GM12891 (cell line): ENCODE results near the gene MRAS.

ENCODE experiments used
- DNase-seq: peaks from one replicate; pipeline ENCODE4 v3.0.0; 2011; ENCODE audit warnings: low spot score; ENCODE audit not compliant: insufficient read length
- FAIRE-seq: peaks from 2 replicates; lab custom pipeline; 2011; peaks lifted over from hg19 to GRCh38; lab: Jason Lieb, UNC
- PAX5 ChIP-seq: IDR thresholded peaks from 2 replicates; pipeline ENCODE4 v1.6.1; 2011; ENCODE audit warnings: low read length, moderate library complexity, mild to moderate bottlenecking; ENCODE audit not compliant: insufficient read depth, severe bottlenecking
- POLR2A ChIP-seq: IDR thresholded peaks from 2 replicates; pipeline ENCODE4 v1.6.1; 2011; ENCODE audit warnings: low read depth, low read length, control low read depth
- POLR2AphosphoS5 ChIP-seq: IDR thresholded peaks from 2 replicates; pipeline ENCODE4 v1.6.1; 2011; ENCODE audit warnings: low read depth, low read length, control low read depth
- POU2F2 ChIP-seq: IDR thresholded peaks from 2 replicates; pipeline ENCODE4 v1.6.1; 2011; ENCODE audit warnings: low read depth, mild to moderate bottlenecking, control low read depth, low read length, moderate library complexity
- SPI1 ChIP-seq: IDR thresholded peaks from 2 replicates; pipeline ENCODE4 v1.6.1; 2011; ENCODE audit warnings: low read depth, low read length, control low read depth
- TAF1 ChIP-seq: IDR thresholded peaks from 2 replicates; pipeline ENCODE4 v1.6.1; 2011; ENCODE audit warnings: low read depth, low read length, control low read depth

MRAS gene

GRCh38 chr3:138365253-138365555 is 16.8 kb downstream of the MRAS start:
- TF ChIP-seq POLR2A (no peak), POU2F2 (no peak), PAX5 (no peak), SPI1 (no peak), TAF1 (no peak), POLR2AphosphoS5 (no peak)
- DNase-seq (no peak), FAIRE-seq (no peak)

GRCh38 chr3:138366006-138366759 is 17.8 kb downstream of the MRAS start:
- no peak for TF ChIP-seq POU2F2
- TF ChIP-seq SPI1: no peak
- TF ChIP-seq TAF1: no peak
- TF ChIP-seq POLR2A: no peak
- TF ChIP-seq PAX5: no peak
- TF ChIP-seq POLR2AphosphoS5: no peak
- FAIRE-seq (no peak), DNase-seq (no peak)

GRCh38 chr3:138367326-138367850 is 19.0 kb downstream of the MRAS start:
- FAIRE-seq (no peak), DNase-seq (no peak)
- TF ChIP-seq TAF1 (no peak), PAX5 (no peak), POLR2AphosphoS5 (no peak), POLR2A (no peak), SPI1 (no peak), POU2F2 (no peak)

- no peak for DNase-seq
- no peak for FAIRE-seq
- TF ChIP-seq TAF1: no peak
- TF ChIP-seq SPI1: peak; percentile 32; the same call in 1 of the 2 replicates
- TF ChIP-seq POLR2AphosphoS5: no peak
Measured at GRCh38 chr3:138367911-138368310, 19.5 kb downstream of the MRAS start.

GRCh38 chr3:138369151-138369900 is 20.9 kb downstream of the MRAS start:
- no peak for DNase-seq

GRCh38 chr3:138370321-138370720 is 21.9 kb downstream of the MRAS start:
- TF ChIP-seq PAX5: no peak
- TF ChIP-seq POLR2AphosphoS5: no peak
- no peak for TF ChIP-seq SPI1
- TF ChIP-seq POLR2A: no peak
- no peak for TF ChIP-seq POU2F2
- TF ChIP-seq TAF1: no peak
- FAIRE-seq (no peak), DNase-seq (no peak)

More at GRCh38 chr3:138369151-138369900, 20.9 kb downstream of the MRAS start:
- TF ChIP-seq PAX5 (no peak), POLR2A (no peak), POLR2AphosphoS5 (no peak), POU2F2 (no peak), SPI1 (no peak), TAF1 (no peak)
- no peak for FAIRE-seq

- FAIRE-seq (peak; percentile 70), DNase-seq (peak; percentile 56)
- TF ChIP-seq POU2F2: peak; percentile 99
- TF ChIP-seq PAX5: peak; percentile 71
- no peak for TF ChIP-seq POLR2AphosphoS5
- peak; percentile 88 for TF ChIP-seq SPI1
Measured at GRCh38 chr3:138371070-138371965, 22.9 kb downstream of the MRAS start.

- DNase-seq (no peak), FAIRE-seq (no peak)
- TF ChIP-seq POLR2A: no peak
Measured at GRCh38 chr3:138373087-138373735, 24.8 kb downstream of the MRAS start.

- no peak for FAIRE-seq
- TF ChIP-seq SPI1: no peak
- no peak for TF ChIP-seq POLR2A
- no peak for TF ChIP-seq POU2F2
- TF ChIP-seq POLR2AphosphoS5: no peak
- DNase-seq: no peak
Measured at GRCh38 chr3:138373736-138374094, 25.3 kb downstream of the MRAS start.
